Mucosa of stomach (tissue), 1 donor: ENCODE results near the gene RAB6A.
"Not testable (repeated sequence)": the region's sequence is repeated elsewhere in the genome, so short reads cannot be mapped to it uniquely, and the experiment has no call there.

Experiments
- H3K27me3 ChIP-seq: one replicate; pipeline ENCODE4 v1.7.0; 2013; ENCODE audit warnings: mild to moderate bottlenecking, low read length; ENCODE audit not compliant: control insufficient read depth, insufficient read depth
- H3K36me3 ChIP-seq: one replicate; pipeline ENCODE4 v1.7.0; 2013; ENCODE audit warnings: low read length; ENCODE audit not compliant: control insufficient read depth, insufficient read depth
- H3K4me1 ChIP-seq: one replicate; pipeline ENCODE4 v1.7.0; 2013; ENCODE audit warnings: mild to moderate bottlenecking, low read length; ENCODE audit not compliant: control insufficient read depth, insufficient read depth
- H3K4me3 ChIP-seq: one replicate; pipeline ENCODE4 v1.7.0; 2013; ENCODE audit warnings: low read length
- H3K9ac ChIP-seq: one replicate; pipeline ENCODE4 v1.7.0; 2013; ENCODE audit warnings: mild to moderate bottlenecking, low read length, moderate library complexity
- H3K9me3 ChIP-seq: one replicate; pipeline ENCODE4 v1.7.0; 2013; ENCODE audit warnings: mild to moderate bottlenecking, low read length, moderate library complexity; ENCODE audit not compliant: control insufficient read depth
- donor health status: Pancreatic carcinoma.

RAB6A gene

GRCh38 chr11:73759610-73760134 is 1.2 kb downstream of the RAB6A start:
- H3K4me1 ChIP-seq, result no peaks in the 10 kb centered on the region
- no peaks in the 10 kb centered on the region for H3K36me3 ChIP-seq
- H3K27me3 ChIP-seq, result no peaks in the 10 kb centered on the region
- no peaks in the 10 kb centered on the region for H3K9me3 ChIP-seq
- H3K4me3 ChIP-seq, result peak overlapping the region; percentile 56
- peak overlapping the region; percentile 95 for H3K9ac ChIP-seq

DNA sequence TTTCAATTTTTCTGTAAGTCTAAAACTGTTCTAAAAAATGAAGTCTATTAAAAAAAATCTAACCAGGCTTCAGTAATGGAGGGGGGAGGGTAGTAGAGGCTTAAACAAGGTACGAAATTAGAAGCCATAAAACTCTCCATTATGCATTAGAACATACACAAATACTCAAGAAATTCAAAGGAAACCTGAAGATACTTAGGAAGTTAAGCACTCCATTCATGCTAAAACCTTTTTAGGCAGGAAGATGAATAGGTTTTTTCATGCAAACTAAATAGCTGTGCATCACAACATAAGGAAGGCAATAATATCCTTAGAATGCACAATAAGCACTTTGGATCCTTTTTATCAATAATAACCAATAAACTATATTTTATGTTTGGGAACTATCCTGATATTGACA is 2.4 kb downstream of the RAB6A start:
- no peak overlapping the region for H3K9ac ChIP-seq
- H3K9me3 ChIP-seq, result no peaks in the 10 kb centered on the region
- H3K27me3 ChIP-seq, result no peaks in the 10 kb centered on the region
- H3K4me1 ChIP-seq, result peaks cover 6% of the 10 kb centered on the region
- H3K4me3 ChIP-seq, result no peak overlapping the region
- H3K36me3 ChIP-seq, result no peaks in the 10 kb centered on the region

- H3K27me3 ChIP-seq, result no peaks in the 10 kb centered on the region
- H3K4me3 ChIP-seq, result no peak overlapping the region
- no peak overlapping the region for H3K9ac ChIP-seq
- peaks cover 6% of the 10 kb centered on the region for H3K4me1 ChIP-seq
- no peaks in the 10 kb centered on the region for H3K36me3 ChIP-seq
- no peaks in the 10 kb centered on the region for H3K9me3 ChIP-seq
Measured at GRCh38 chr11:73757598-73757997, 3.3 kb downstream of the RAB6A start.

GRCh38 chr11:73755670-73756069 is 5.2 kb downstream of the RAB6A start:
- H3K4me1 ChIP-seq, result peaks cover 6% of the 10 kb centered on the region
- no peak overlapping the region for H3K4me3 ChIP-seq
- no peaks in the 10 kb centered on the region for H3K27me3 ChIP-seq
- H3K9ac ChIP-seq, result no peak overlapping the region
- H3K36me3 ChIP-seq, result no peaks in the 10 kb centered on the region
- no peaks in the 10 kb centered on the region for H3K9me3 ChIP-seq

GRCh38 chr11:73753938-73754337 is 6.9 kb downstream of the RAB6A start:
- Histone ChIP-seq H3K9ac (no peak overlapping the region), H3K36me3 (no peaks in the 10 kb centered on the region), H3K4me3 (no peak overlapping the region), H3K9me3 (no peaks in the 10 kb centered on the region), H3K4me1 (peaks cover 6% of the 10 kb centered on the region), H3K27me3 (no peaks in the 10 kb centered on the region)

DNA sequence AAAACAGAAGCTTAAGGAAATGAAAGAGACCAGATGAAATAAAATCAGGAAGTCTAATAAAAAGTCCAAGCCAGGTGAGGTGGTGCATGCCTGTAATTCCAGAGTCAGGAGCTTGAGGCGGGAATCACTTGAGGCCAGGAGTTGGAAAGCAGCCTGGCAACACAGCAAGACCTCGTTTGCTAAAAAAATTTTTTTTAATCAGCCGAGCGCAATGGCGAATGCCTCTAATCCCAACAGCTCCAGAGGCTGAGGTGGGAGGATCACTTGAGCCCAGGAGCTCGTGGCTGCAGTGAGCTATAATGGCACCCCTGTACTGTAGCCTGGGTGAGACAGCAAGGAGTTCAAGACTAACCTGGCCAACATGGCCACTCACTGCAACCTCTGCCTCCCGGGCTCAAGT is 8.0 kb downstream of the RAB6A start:
- no peaks in the 10 kb centered on the region for H3K36me3 ChIP-seq
- H3K27me3 ChIP-seq, result no peaks in the 10 kb centered on the region
- H3K4me1 ChIP-seq, result peaks cover 6% of the 10 kb centered on the region
- H3K9me3 ChIP-seq, result no peaks in the 10 kb centered on the region
- no peak overlapping the region for H3K4me3 ChIP-seq
- no peak overlapping the region for H3K9ac ChIP-seq

DNA sequence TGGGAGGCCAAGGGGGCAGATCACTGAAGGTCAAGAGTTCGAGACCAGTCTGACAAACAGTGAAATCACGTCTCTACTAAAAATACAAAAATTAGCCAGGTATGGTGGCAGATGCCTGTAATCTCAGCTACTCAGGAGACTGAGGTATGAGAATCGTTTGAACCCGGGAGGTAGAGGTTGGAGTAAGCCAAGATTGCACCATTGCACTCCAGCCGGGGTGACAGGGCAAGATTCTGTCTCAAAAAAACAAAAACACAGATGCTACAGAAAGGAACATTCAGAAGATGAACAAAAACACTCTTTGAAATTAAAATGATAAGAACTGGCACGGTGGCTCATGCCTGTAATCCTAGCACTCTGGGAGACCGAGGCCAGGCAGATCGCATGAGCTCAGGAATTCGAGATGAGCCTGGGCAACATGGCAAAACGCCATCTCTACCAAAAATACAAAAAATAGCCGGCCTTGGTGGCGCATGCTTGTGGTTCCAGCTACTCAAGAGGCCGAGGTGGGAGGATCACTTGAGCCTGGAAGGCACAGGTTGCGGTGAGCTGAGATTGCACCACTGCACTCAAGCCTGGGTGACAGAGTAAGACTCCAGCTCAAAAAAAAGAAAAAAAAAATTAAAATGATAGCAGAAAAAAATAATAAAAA is 8.5 kb downstream of the RAB6A start:
- no peaks in the 10 kb centered on the region for H3K9me3 ChIP-seq
- no peaks in the 10 kb centered on the region for H3K27me3 ChIP-seq
- H3K9ac ChIP-seq, result no peak overlapping the region
- H3K36me3 ChIP-seq, result no peaks in the 10 kb centered on the region
- peaks cover 6% of the 10 kb centered on the region for H3K4me1 ChIP-seq
- H3K4me3 ChIP-seq, result no peak overlapping the region

DNA sequence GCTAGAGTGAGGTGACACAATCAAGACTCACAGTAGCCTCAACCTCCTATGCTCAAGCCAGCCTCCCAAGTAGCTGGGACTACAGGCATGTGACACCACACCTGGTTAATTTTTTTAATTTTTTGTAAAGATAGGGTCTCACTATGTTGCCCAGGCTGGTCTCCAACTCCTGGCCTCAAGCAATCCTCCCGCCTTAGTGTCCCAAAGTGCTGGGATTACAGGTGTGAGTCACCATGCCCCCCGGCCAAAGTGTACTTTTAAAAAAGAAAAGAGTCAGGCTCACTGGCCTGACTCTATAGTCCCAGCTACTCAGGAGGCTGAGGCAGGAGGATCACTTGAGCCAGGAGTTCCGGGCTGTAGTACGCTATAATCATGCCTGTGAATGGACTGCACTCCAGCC is 10.0 kb downstream of the RAB6A start:
- H3K36me3 ChIP-seq, H3K4me3 ChIP-seq, H3K4me1 ChIP-seq, H3K27me3 ChIP-seq, H3K9ac ChIP-seq, H3K9me3 ChIP-seq: not testable (repeated sequence)

GRCh38 chr11:73750228-73750627 is 10.6 kb downstream of the RAB6A start:
- H3K4me1 ChIP-seq, result peaks cover 6% of the 10 kb centered on the region
- H3K27me3 ChIP-seq, result no peaks in the 10 kb centered on the region
- no peaks in the 10 kb centered on the region for H3K9me3 ChIP-seq
- H3K4me3 ChIP-seq, result no peak overlapping the region
- H3K9ac ChIP-seq, result no peak overlapping the region
- no peaks in the 10 kb centered on the region for H3K36me3 ChIP-seq

GRCh38 chr11:73749118-73749517 is 11.8 kb downstream of the RAB6A start:
- Histone ChIP-seq H3K36me3 (no peaks in the 10 kb centered on the region), H3K4me1 (peaks cover 5% of the 10 kb centered on the region), H3K4me3 (no peak overlapping the region), H3K27me3 (no peaks in the 10 kb centered on the region), H3K9me3 (no peaks in the 10 kb centered on the region), H3K9ac (no peak overlapping the region)

- no peak overlapping the region for H3K4me3 ChIP-seq
- H3K9ac ChIP-seq, result no peak overlapping the region
- H3K36me3 ChIP-seq, result no peaks in the 10 kb centered on the region
- H3K9me3 ChIP-seq, result no peaks in the 10 kb centered on the region
- no peaks in the 10 kb centered on the region for H3K27me3 ChIP-seq
- H3K4me1 ChIP-seq, result peaks cover 7% of the 10 kb centered on the region
Measured at GRCh38 chr11:73748300-73748699, 12.6 kb downstream of the RAB6A start.

GRCh38 chr11:73747762-73748161 is 13.1 kb downstream of the RAB6A start:
- Histone ChIP-seq H3K9ac (no peak overlapping the region), H3K9me3 (no peaks in the 10 kb centered on the region), H3K4me3 (no peak overlapping the region), H3K36me3 (no peaks in the 10 kb centered on the region), H3K4me1 (peaks cover 10% of the 10 kb centered on the region), H3K27me3 (no peaks in the 10 kb centered on the region)

DNA sequence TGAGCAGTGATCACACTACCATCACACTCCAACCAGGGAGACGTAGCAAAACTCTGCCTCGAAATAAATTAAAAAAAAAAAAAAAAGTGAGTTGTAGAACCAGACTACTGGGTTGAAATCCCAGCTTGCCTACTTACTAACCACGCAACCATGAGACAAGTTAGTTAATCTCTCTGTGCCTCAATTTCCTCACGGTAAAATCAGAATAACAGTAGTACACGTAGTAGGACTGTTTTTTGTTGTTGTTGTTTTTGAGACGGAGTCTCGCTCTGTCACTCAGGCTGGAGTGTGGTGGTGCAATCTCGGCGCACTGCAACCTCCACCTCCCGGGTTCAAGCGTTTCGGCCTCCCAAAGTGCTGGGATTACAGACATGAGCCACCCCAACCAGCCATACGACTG is 14.2 kb downstream of the RAB6A start:
- Histone ChIP-seq H3K27me3 (no peaks in the 10 kb centered on the region), H3K4me1 (peaks cover 14% of the 10 kb centered on the region), H3K36me3 (no peaks in the 10 kb centered on the region), H3K9me3 (no peaks in the 10 kb centered on the region), H3K4me3 (no peak overlapping the region), H3K9ac (no peak overlapping the region)
